Measurements from ENCODE around the gene CTDSPL.

Gene CTDSPL

GRCh38 chr3:37935756-37936666 lies 74.3 kb downstream of the CTDSPL start:
- TF ChIP-seq EP300 (IDR thresholded peaks at IDR 0.05; ENCODE audit: borderline replicate concordance) (no peak; the same call in 1 of the 2 replicates), TEAD4 (IDR thresholded peaks at IDR 0.05) (peak; percentile 82)

GRCh38 chr3:37937156-37937555 lies 75.5 kb downstream of the CTDSPL start:
- TF ChIP-seq MAX (IDR thresholded peaks at IDR 0.05) (no peak), EP300 (IDR thresholded peaks at IDR 0.05; ENCODE audit: borderline replicate concordance) (no peak), YY1 (IDR thresholded peaks at IDR 0.05; ENCODE audit: low read depth) (no peak), FOXM1 (IDR thresholded peaks at IDR 0.05; ENCODE audit: borderline replicate concordance, low read depth) (no peak), ZBTB7A (IDR thresholded peaks at IDR 0.05; ENCODE audit: low read depth) (no peak), EGR1 (IDR thresholded peaks at IDR 0.05) (no peak), RAD21 (IDR thresholded peaks at IDR 0.05; ENCODE audit: low read depth) (no peak), NFIC (IDR thresholded peaks at IDR 0.05) (no peak), TEAD4 (IDR thresholded peaks at IDR 0.05) (no peak), CREB1 (IDR thresholded peaks at IDR 0.05; ENCODE audit: low read depth) (no peak), TCF12 (IDR thresholded peaks at IDR 0.05; ENCODE audit: low read depth) (no peak), USF1 (IDR thresholded peaks at IDR 0.05) (no peak), CEBPB (IDR thresholded peaks at IDR 0.05) (no peak), TAF1 (IDR thresholded peaks at IDR 0.05; ENCODE audit: low read depth) (no peak), REST (IDR thresholded peaks at IDR 0.05; ENCODE audit: low read depth) (no peak)

GRCh38 chr3:37938011-37938410 lies 76.3 kb downstream of the CTDSPL start:
- TF ChIP-seq EGR1 (IDR thresholded peaks at IDR 0.05) (no peak), FOXM1 (IDR thresholded peaks at IDR 0.05; ENCODE audit: borderline replicate concordance, low read depth) (no peak), TEAD4 (IDR thresholded peaks at IDR 0.05) (no peak), ZBTB7A (IDR thresholded peaks at IDR 0.05; ENCODE audit: low read depth) (no peak), CREB1 (IDR thresholded peaks at IDR 0.05; ENCODE audit: low read depth) (no peak)

GRCh38 chr3:37940242-37940908 lies 78.7 kb downstream of the CTDSPL start:
- no peak for TF ChIP-seq CEBPB (IDR thresholded peaks at IDR 0.05)
- no peak for TF ChIP-seq EGR1 (IDR thresholded peaks at IDR 0.05)
- TF ChIP-seq TEAD4 (IDR thresholded peaks at IDR 0.05): no peak
- no peak for TF ChIP-seq TCF12 (IDR thresholded peaks at IDR 0.05; ENCODE audit: low read depth)

- TF ChIP-seq CEBPB (IDR thresholded peaks at IDR 0.05): no peak
- no peak for TF ChIP-seq USF1 (IDR thresholded peaks at IDR 0.05)
Measured at GRCh38 chr3:37941608-37942508, 80.2 kb downstream of the CTDSPL start.

- TF ChIP-seq EP300 (IDR thresholded peaks at IDR 0.05; ENCODE audit: borderline replicate concordance): no peak
- TF ChIP-seq TAF1 (IDR thresholded peaks at IDR 0.05; ENCODE audit: low read depth): no peak
- TF ChIP-seq MAX (IDR thresholded peaks at IDR 0.05): no peak
- no peak for TF ChIP-seq TEAD4 (IDR thresholded peaks at IDR 0.05)
- TF ChIP-seq CREB1 (IDR thresholded peaks at IDR 0.05; ENCODE audit: low read depth): no peak
- no peak for TF ChIP-seq RAD21 (IDR thresholded peaks at IDR 0.05; ENCODE audit: low read depth)
- TF ChIP-seq EGR1 (IDR thresholded peaks at IDR 0.05): no peak
- TF ChIP-seq NFIC (IDR thresholded peaks at IDR 0.05): no peak
- TF ChIP-seq CEBPB (IDR thresholded peaks at IDR 0.05): no peak
Measured at GRCh38 chr3:37942646-37943045, 81.0 kb downstream of the CTDSPL start.

DNA sequence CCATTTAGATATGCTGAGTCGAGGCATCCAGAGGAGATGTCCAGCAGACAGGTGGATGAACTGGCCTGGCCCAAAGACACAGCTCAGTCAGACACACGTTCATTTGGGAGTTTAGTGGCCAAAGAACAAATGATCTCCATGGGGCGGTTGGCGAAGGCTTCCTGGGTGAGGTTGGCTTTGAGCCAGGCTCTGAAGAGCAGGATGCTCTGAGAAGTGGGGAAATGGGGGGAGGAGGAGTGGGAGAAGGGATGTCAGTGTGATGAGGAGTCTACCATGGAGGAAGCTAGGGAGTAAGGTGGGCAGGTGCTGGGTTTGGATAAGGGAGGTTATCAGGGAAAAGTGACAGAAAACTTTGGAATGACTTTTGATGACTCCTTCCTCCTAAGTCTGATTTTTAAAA lies 81.4 kb downstream of the CTDSPL start:
- TF ChIP-seq CEBPB (IDR thresholded peaks at IDR 0.05) (no peak), TEAD4 (IDR thresholded peaks at IDR 0.05) (no peak), CREB1 (IDR thresholded peaks at IDR 0.05; ENCODE audit: low read depth) (no peak), RAD21 (IDR thresholded peaks at IDR 0.05; ENCODE audit: low read depth) (no peak), YY1 (IDR thresholded peaks at IDR 0.05; ENCODE audit: low read depth) (no peak), NFIC (IDR thresholded peaks at IDR 0.05) (no peak), EP300 (IDR thresholded peaks at IDR 0.05; ENCODE audit: borderline replicate concordance) (no peak), MAX (IDR thresholded peaks at IDR 0.05) (no peak), USF1 (IDR thresholded peaks at IDR 0.05) (no peak), EGR1 (IDR thresholded peaks at IDR 0.05) (no peak)
